Body of pancreas (tissue), 4 donors: ENCODE data around the gene RBP7.

Source experiments
- POLR2A ChIP-seq, 3 donors: fragments of 450-650 bp; IDR thresholded peaks; one replicate each; pipeline ENCODE4 v1.6.1; 2016; ENCODE audit warnings: antibody characterized with exemption in 3 of 3, mild to moderate bottlenecking in 2 of 3
- TF ChIP-seq, protein P1 (sequence below), 7 experiments: fragments of 450-650 bp in 4 of 7; fragments of 200-600 bp in 3 of 7; sonication (generic) in 3 of 7; IDR thresholded peaks; one replicate each; pipeline ENCODE4 v1.5.1; 2016 to 2019; ENCODE audit warnings: antibody characterized with exemption in 7 of 7

DNA sequence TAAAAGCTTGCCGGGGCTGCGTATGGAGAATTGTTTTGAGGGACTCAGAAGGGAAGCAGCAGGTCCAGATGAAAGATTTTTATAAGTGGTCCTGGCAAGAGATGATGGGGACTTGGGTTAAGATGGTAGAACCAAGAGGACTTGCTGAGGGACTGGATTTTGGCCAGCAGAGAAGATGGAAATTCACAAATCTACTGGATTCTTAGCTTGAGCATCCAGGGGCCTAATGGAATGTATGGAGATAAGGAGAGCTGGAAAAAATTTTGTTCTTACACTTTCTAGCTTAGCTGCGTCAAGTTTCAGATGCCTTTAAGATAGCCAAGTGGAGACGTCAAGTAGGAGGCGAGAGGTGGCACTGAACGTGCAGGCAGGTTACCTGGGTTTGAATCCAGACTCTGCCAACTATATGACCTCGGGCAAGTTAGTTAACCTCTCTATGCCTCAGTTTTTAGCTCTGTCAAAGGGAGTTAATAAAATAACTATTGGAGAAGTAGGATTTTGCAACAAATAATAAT is 3.4 kb upstream of the RBP7 start:
- TF ChIP-seq, protein P1, sequence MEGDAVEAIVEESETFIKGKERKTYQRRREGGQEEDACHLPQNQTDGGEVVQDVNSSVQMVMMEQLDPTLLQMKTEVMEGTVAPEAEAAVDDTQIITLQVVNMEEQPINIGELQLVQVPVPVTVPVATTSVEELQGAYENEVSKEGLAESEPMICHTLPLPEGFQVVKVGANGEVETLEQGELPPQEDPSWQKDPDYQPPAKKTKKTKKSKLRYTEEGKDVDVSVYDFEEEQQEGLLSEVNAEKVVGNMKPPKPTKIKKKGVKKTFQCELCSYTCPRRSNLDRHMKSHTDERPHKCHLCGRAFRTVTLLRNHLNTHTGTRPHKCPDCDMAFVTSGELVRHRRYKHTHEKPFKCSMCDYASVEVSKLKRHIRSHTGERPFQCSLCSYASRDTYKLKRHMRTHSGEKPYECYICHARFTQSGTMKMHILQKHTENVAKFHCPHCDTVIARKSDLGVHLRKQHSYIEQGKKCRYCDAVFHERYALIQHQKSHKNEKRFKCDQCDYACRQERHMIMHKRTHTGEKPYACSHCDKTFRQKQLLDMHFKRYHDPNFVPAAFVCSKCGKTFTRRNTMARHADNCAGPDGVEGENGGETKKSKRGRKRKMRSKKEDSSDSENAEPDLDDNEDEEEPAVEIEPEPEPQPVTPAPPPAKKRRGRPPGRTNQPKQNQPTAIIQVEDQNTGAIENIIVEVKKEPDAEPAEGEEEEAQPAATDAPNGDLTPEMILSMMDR (IDR thresholded peaks at IDR 0.05) = no peak
- TF ChIP-seq POLR2A (IDR thresholded peaks at IDR 0.05) = no peak
